Natural killer cell (primary cell): Measurements from ENCODE around the gene CDCA7L. TPM values are rescaled to one million over a fixed set of nuclear protein-coding genes. Genes with fewer than 3 reads are reported as not detected.
A peak's percentile ranks its signal among the peaks of the same experiment; 100 is the strongest.

ENCODE experiments used
- ATAC-seq, 3 donors: fragments of 150-1000 bp in 2 of 3; fragments of 200-7000 bp in 1 of 3; cut with Tn5 transposase; 1 replicate in 1 of 3; 2 replicates in 2 of 3; pipeline ENCODE4 v1.10.0; 2021; ENCODE audit warnings: mild to moderate bottlenecking in 2 of 3, moderate library complexity in 2 of 3
- DNase-seq, 2 donors: peaks; one replicate each; pipeline versions ENCODE4 v3.0.0 to v3.0.0-alpha.2; 2013 to 2021; ENCODE audit warnings: mixed read lengths in 1 of 2
- H3K27ac ChIP-seq: one replicate; pipeline ENCODE4 v1.5.1; 2013; ENCODE audit warnings: mild to moderate bottlenecking, low read length
- H3K27me3 ChIP-seq: one replicate; pipeline ENCODE4 v1.6.1; 2013; ENCODE audit warnings: low read length; ENCODE audit not compliant: control insufficient read depth, insufficient read depth
- H3K36me3 ChIP-seq: one replicate; pipeline ENCODE4 v1.6.1; 2013; ENCODE audit warnings: low read length; ENCODE audit not compliant: control insufficient read depth, insufficient read depth
- H3K4me1 ChIP-seq: one replicate; pipeline ENCODE4 v1.6.1; 2013; ENCODE audit warnings: low read length; ENCODE audit not compliant: control insufficient read depth, insufficient read depth
- H3K4me3 ChIP-seq: one replicate; pipeline ENCODE4 v1.5.1; 2013; ENCODE audit warnings: low read length
- H3K9me3 ChIP-seq: one replicate; pipeline ENCODE4 v1.6.1; 2013; ENCODE audit warnings: low read length; ENCODE audit not compliant: control insufficient read depth, insufficient read depth
- H3K27ac Mint-ChIP-seq, 2 donors: one replicate each; pipeline ENCODE4 v1.8.0; 2022; ENCODE audit warnings: mild to moderate bottlenecking in 2 of 2, mixed read lengths in 2 of 2, moderate library complexity in 1 of 2
- H3K27me3 Mint-ChIP-seq, 2 donors: one replicate each; pipeline ENCODE4 v1.8.0; 2022; ENCODE audit warnings: low read depth in 2 of 2, mixed read lengths in 2 of 2
- H3K36me3 Mint-ChIP-seq: one replicate; pipeline ENCODE4 v1.8.0; 2022; ENCODE audit warnings: mixed read lengths
- H3K4me1 Mint-ChIP-seq, 2 donors: one replicate each; pipeline ENCODE4 v1.8.0; 2022; ENCODE audit warnings: mixed read lengths in 2 of 2
- H3K4me3 Mint-ChIP-seq: one replicate; pipeline ENCODE4 v1.8.0; 2022; ENCODE audit warnings: mild to moderate bottlenecking, moderate library complexity, mixed read lengths
- H3K9me3 Mint-ChIP-seq, 2 donors: one replicate each; pipeline ENCODE4 v1.8.0; 2022; ENCODE audit warnings: mixed read lengths in 2 of 2
- CTCF ChIP-seq: fragments of 200-600 bp; IDR thresholded peaks from one replicate; pipeline ENCODE4 v1.8.0; 2022; ENCODE audit warnings: antibody characterized with exemption
- WGBS: methylation state at CpG from one replicate; pipeline ENCODE4 v1.1.7; 2013; ENCODE audit warnings: missing lambda C conversion rate; ENCODE audit not compliant: insufficient coverage; 5-methylcytosine and 5-hydroxymethylcytosine counted together
- intact Hi-C: fragments of 100-400 bp; cut with micrococcal nuclease; formaldehyde crosslinking; loops from one replicate; pipeline ENCODE4 v1.14.2; 2022
- total RNA-seq, 4 donors: library from RNA; stranded (reverse); fragments of 120-200 nt in 1 of 4; gene quantifications; one replicate each; pipeline versions ENCODE4 v1.2.3 to v1.2.4, GENCODE V29; 2013 to 2022

CDCA7L gene
- total RNA-seq, 3 donors from 2014 or later (not counting 1 experiment from before 2014, with no cell fraction given), result 3.1 to 5.0 (median 4.5) TPM

GRCh38 chr7:21947056-21947455, 1.4 kb upstream of the CDCA7L start:
- ATAC-seq, result no peak
- Histone ChIP-seq H3K27me3 (no peaks in the 10 kb centered on the region), H3K4me3 (no peak overlapping the region), H3K27ac (no peak overlapping the region), H3K9me3 (no peaks in the 10 kb centered on the region), H3K36me3 (no peaks in the 10 kb centered on the region), H3K4me1 (peaks cover 7% of the 10 kb centered on the region)
- Mint-ChIP-seq H3K27me3 (peaks cover 6 to 27% of the 10 kb centered on the region in 2 donors), H3K27ac (no peak overlapping the region), H3K9me3 (no peaks in the 10 kb centered on the region), H3K4me1 (peaks cover 3 to 4% of the 10 kb centered on the region in 2 donors), H3K36me3 (no peaks in the 10 kb centered on the region), H3K4me3 (no peak overlapping the region)
- intact Hi-C loops, result no loop called here
- no peak for DNase-seq
- no peak for TF ChIP-seq CTCF
- WGBS, result 86% methylated on average over 3 of the region's 3 CpGs

- no peaks in the 10 kb centered on the region for H3K9me3 ChIP-seq
- Mint-ChIP-seq H3K27ac (no peak overlapping the region), H3K36me3 (no peaks in the 10 kb centered on the region), H3K4me3 (peak overlapping the region; percentile 88), H3K4me1 (peaks cover 3 to 4% of the 10 kb centered on the region in 2 donors), H3K9me3 (no peaks in the 10 kb centered on the region), H3K27me3 (peaks cover 6 to 27% of the 10 kb centered on the region in 2 donors)
- intact Hi-C loops, result no loop called here
- H3K4me3 ChIP-seq, result peak overlapping the region; percentile 59
- TF ChIP-seq CTCF, result no peak
- DNase-seq, result no peak
- H3K27ac ChIP-seq, result no peak overlapping the region
- no peak for ATAC-seq
- no peaks in the 10 kb centered on the region for H3K27me3 ChIP-seq
- H3K36me3 ChIP-seq, result no peaks in the 10 kb centered on the region
- peaks cover 7% of the 10 kb centered on the region for H3K4me1 ChIP-seq
- 26% methylated on average over 6 of the region's 8 CpGs for WGBS
Measured at GRCh38 chr7:21946222-21946709, 567 bp upstream of the CDCA7L start.

- Histone ChIP-seq H3K36me3 (no peaks in the 10 kb centered on the region), H3K27ac (peak overlapping the region; percentile 73), H3K4me3 (peak overlapping the region; percentile 59), H3K27me3 (no peaks in the 10 kb centered on the region), H3K4me1 (peaks cover 7% of the 10 kb centered on the region), H3K9me3 (no peaks in the 10 kb centered on the region)
- H3K4me3 Mint-ChIP-seq, result peak overlapping the region; percentile 88
- WGBS, result under 1% methylated on average over 27 of the region's 34 CpGs
- peak in 1 of 2 donors; percentile 50 for DNase-seq
- H3K4me1 Mint-ChIP-seq, result peaks cover 3 to 4% of the 10 kb centered on the region in 2 donors
- no peak for ATAC-seq
- no peaks in the 10 kb centered on the region for H3K36me3 Mint-ChIP-seq
- H3K27ac Mint-ChIP-seq, result no peak overlapping the region
- intact Hi-C loops, result no loop called here
- no peak for TF ChIP-seq CTCF
- H3K27me3 Mint-ChIP-seq, result peaks cover 6 to 22% of the 10 kb centered on the region in 2 donors
- H3K9me3 Mint-ChIP-seq, result no peaks in the 10 kb centered on the region
Measured at GRCh38 chr7:21944616-21945453, 864 bp downstream of the CDCA7L start.
